Neural cell (in vitro differentiated cells): Measurements from ENCODE around the gene IRF2BP2.

Experiments
- EZH2 ChIP-seq: fragments of 200-600, 300-800 bp; shearing (Covaris generic), sonication (generic); IDR thresholded peaks from 2 replicates; pipeline ENCODE4 v1.6.1; 2014; ENCODE audit warnings: antibody characterized with exemption, low read length, borderline replicate concordance, mild to moderate bottlenecking; ENCODE audit not compliant: insufficient read depth, poor library complexity, severe bottlenecking
- SMC3 ChIP-seq: fragments of 450-650 bp; conservative IDR thresholded peaks from 2 replicates; pipeline ENCODE4 v1.6.1; 2014; ENCODE audit warnings: antibody characterized with exemption, mild to moderate bottlenecking, moderate library complexity; ENCODE audit not compliant: poor library complexity
- TAF1 ChIP-seq: IDR thresholded peaks from 2 replicates; pipeline ENCODE4 v1.6.1; 2012; ENCODE audit warnings: low read depth
- TF ChIP-seq, protein P1 (sequence below): IDR thresholded peaks from 2 replicates; pipeline ENCODE4 v1.6.1; 2012; ENCODE audit warnings: borderline replicate concordance
- TF ChIP-seq, protein P2 (sequence below): fragments of 450-650 bp; IDR thresholded peaks from 2 replicates; pipeline ENCODE4 v1.5.1; 2014; ENCODE audit warnings: antibody characterized with exemption, mild to moderate bottlenecking, moderate library complexity; ENCODE audit not compliant: poor library complexity, severe bottlenecking

DNA sequence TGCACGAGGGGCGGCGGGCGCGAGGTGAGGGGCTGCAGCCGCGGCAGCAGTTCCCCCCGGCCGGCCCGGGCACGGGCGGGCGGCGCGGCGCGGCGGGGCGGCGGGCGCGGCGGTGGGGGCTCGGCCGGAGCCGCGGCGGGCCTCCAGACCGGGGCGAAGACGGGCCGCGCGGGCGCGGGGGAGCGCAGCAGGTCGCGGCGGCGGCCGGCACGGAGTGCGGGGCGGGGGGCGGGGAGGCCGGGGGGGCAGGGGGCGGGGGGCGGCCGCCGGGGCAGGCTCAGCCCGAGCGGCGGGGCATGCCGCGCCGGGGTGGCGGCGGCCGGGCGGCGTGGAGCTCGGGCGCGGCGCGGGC, 311 bp downstream of the IRF2BP2 start:
- TF ChIP-seq, protein P1, sequence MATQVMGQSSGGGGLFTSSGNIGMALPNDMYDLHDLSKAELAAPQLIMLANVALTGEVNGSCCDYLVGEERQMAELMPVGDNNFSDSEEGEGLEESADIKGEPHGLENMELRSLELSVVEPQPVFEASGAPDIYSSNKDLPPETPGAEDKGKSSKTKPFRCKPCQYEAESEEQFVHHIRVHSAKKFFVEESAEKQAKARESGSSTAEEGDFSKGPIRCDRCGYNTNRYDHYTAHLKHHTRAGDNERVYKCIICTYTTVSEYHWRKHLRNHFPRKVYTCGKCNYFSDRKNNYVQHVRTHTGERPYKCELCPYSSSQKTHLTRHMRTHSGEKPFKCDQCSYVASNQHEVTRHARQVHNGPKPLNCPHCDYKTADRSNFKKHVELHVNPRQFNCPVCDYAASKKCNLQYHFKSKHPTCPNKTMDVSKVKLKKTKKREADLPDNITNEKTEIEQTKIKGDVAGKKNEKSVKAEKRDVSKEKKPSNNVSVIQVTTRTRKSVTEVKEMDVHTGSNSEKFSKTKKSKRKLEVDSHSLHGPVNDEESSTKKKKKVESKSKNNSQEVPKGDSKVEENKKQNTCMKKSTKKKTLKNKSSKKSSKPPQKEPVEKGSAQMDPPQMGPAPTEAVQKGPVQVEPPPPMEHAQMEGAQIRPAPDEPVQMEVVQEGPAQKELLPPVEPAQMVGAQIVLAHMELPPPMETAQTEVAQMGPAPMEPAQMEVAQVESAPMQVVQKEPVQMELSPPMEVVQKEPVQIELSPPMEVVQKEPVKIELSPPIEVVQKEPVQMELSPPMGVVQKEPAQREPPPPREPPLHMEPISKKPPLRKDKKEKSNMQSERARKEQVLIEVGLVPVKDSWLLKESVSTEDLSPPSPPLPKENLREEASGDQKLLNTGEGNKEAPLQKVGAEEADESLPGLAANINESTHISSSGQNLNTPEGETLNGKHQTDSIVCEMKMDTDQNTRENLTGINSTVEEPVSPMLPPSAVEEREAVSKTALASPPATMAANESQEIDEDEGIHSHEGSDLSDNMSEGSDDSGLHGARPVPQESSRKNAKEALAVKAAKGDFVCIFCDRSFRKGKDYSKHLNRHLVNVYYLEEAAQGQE = no peak
- TF ChIP-seq EZH2 = no peak
- TF ChIP-seq TAF1 = no peak
- TF ChIP-seq, protein P2, sequence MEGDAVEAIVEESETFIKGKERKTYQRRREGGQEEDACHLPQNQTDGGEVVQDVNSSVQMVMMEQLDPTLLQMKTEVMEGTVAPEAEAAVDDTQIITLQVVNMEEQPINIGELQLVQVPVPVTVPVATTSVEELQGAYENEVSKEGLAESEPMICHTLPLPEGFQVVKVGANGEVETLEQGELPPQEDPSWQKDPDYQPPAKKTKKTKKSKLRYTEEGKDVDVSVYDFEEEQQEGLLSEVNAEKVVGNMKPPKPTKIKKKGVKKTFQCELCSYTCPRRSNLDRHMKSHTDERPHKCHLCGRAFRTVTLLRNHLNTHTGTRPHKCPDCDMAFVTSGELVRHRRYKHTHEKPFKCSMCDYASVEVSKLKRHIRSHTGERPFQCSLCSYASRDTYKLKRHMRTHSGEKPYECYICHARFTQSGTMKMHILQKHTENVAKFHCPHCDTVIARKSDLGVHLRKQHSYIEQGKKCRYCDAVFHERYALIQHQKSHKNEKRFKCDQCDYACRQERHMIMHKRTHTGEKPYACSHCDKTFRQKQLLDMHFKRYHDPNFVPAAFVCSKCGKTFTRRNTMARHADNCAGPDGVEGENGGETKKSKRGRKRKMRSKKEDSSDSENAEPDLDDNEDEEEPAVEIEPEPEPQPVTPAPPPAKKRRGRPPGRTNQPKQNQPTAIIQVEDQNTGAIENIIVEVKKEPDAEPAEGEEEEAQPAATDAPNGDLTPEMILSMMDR = no peak
- TF ChIP-seq SMC3 = no peak
